HepG2 (cell line): Measurements from ENCODE around the gene CFAP90. TPM values are rescaled to one million over a fixed set of nuclear protein-coding genes. Genes with fewer than 3 reads are reported as not detected.
A peak's percentile ranks its signal among the peaks of the same experiment; 100 is the strongest.

Source experiments
- ATAC-seq: fragments of 200-7000 bp; cut with Tn5 transposase; 3 replicates; pipeline ENCODE4 v1.9.1; 2020; ENCODE audit warnings: mild to moderate bottlenecking, moderate library complexity
- BruUV-seq: library from RNA; stranded (reverse); fragments of 400-500 nt; replicated peaks from 2 replicates; lab custom pipeline; 2021; lab: Mats Ljungman, UMichigan
- CTCF ChIA-PET: fragments of 300-600 bp; formaldehyde crosslinking; extraction: SDS; loops from one replicate; lab custom pipeline; 2021; ENCODE audit warnings: low total read pairs, inconsistent platforms, low intra/inter-chr PET ratio; lab: Yijun Ruan, JAX
- POLR2A ChIA-PET: fragments of 350-600 bp; sonication (Branson Sonifier 250); formaldehyde crosslinking; loops from one replicate; lab custom pipeline; 2020; ENCODE audit warnings: antibody characterized with exemption, inconsistent platforms; lab: Yijun Ruan, JAX
- DNase-seq: peaks from one replicate; pipeline ENCODE4 v3.0.0-alpha.2; 2015; ENCODE audit warnings: low spot score
- FAIRE-seq: peaks from 3 replicates; lab custom pipeline; 2011; peaks lifted over from hg19 to GRCh38; lab: Jason Lieb, UNC
- H2AFZ ChIP-seq: one replicate; pipeline ENCODE4 v1.6.1; 2011; ENCODE audit warnings: low read length, inconsistent platforms
- H3K27ac ChIP-seq: fragments of 300-600 bp; 3 replicates; pipeline ENCODE4 v1.8.0; 2011; ENCODE audit warnings: mixed run types, mild to moderate bottlenecking, mixed read lengths, low read length, inconsistent platforms; ENCODE audit not compliant: insufficient read depth; ENCODE audit errors: extremely low read length
- H3K27me3 ChIP-seq, 2 experiments: fragments of 200-600 bp in 1 of 2; 2 replicates in 1 of 2; 3 replicates in 1 of 2; pipeline versions ENCODE4 v1.6.0 to v1.8.0; 2011; ENCODE audit warnings: low read length in 2 of 2, mild to moderate bottlenecking in 2 of 2, moderate library complexity in 2 of 2, inconsistent platforms in 1 of 2; ENCODE audit not compliant: insufficient read depth in 2 of 2, control insufficient read depth in 1 of 2
- H3K36me3 ChIP-seq, 2 experiments: fragments of 200-600 bp in 1 of 2; replicated peaks in 1 of 2; 2 replicates in 1 of 2; 3 replicates in 1 of 2; pipeline versions ENCODE4 v1.5.1 to v1.8.0; 2011; ENCODE audit warnings: low read length in 2 of 2, inconsistent platforms in 1 of 2; ENCODE audit not compliant: insufficient read depth in 2 of 2, control insufficient read depth in 1 of 2
- H3K4me1 ChIP-seq: 2 replicates; pipeline ENCODE4 v1.5.1; 2012; ENCODE audit warnings: low read length, inconsistent platforms; ENCODE audit not compliant: insufficient read depth
- H3K4me2 ChIP-seq: 2 replicates; pipeline ENCODE4 v1.6.0; 2011; ENCODE audit warnings: low read depth, low read length, inconsistent platforms
- H3K4me3 ChIP-seq, 3 experiments: fragments of 200-600 bp in 1 of 3; sonication (generic), shearing (Covaris generic) in 1 of 3; replicated peaks in 1 of 3; 2 replicates each; pipeline ENCODE4 v1.5.1; 2011 to 2016; ENCODE audit warnings: low read length in 3 of 3, inconsistent platforms in 2 of 3, low read depth in 2 of 3, mild to moderate bottlenecking in 2 of 3, control low read depth in 1 of 3, mixed read lengths in 1 of 3; ENCODE audit not compliant: insufficient read depth in 1 of 3
- H3K79me2 ChIP-seq: one replicate; pipeline ENCODE4 v1.6.1; 2011; ENCODE audit warnings: low read length, inconsistent platforms; ENCODE audit not compliant: insufficient read depth
- H3K9ac ChIP-seq: 2 replicates; pipeline ENCODE4 v1.6.0; 2011; ENCODE audit warnings: mild to moderate bottlenecking, low read depth, low read length, inconsistent platforms; ENCODE audit not compliant: insufficient read depth
- H3K9me3 ChIP-seq: 2 replicates; pipeline ENCODE4 v1.5.1; 2012; ENCODE audit warnings: mild to moderate bottlenecking, low read length
- H4K20me1 ChIP-seq: 2 replicates; pipeline ENCODE4 v1.6.0; 2011; ENCODE audit warnings: inconsistent platforms, mild to moderate bottlenecking, low read length, moderate library complexity; ENCODE audit not compliant: insufficient read depth
- GLI4 ChIP-seq: sonication (generic); formaldehyde crosslinking; IDR thresholded peaks from 2 replicates; pipeline ENCODE4 v1.5.1; 2020; ENCODE audit warnings: missing genetic modification reagents, mild to moderate bottlenecking, moderate library complexity, borderline replicate concordance
- ZC3H13 ChIP-seq: sonication (generic); formaldehyde crosslinking; IDR thresholded peaks from 2 replicates; pipeline ENCODE4 v1.8.1; 2023; ENCODE audit warnings: mild to moderate bottlenecking, missing genetic modification reagents, moderate library complexity
- ZNF350 ChIP-seq: sonication (generic); formaldehyde crosslinking; IDR thresholded peaks from 2 replicates; pipeline ENCODE4 v1.4.0; 2020; ENCODE audit warnings: mild to moderate bottlenecking, low read depth, missing genetic modification reagents, borderline replicate concordance
- ZNF891 ChIP-seq: sonication (generic); formaldehyde crosslinking; IDR thresholded peaks from 2 replicates; pipeline ENCODE4 v1.5.0; 2020; ENCODE audit warnings: mild to moderate bottlenecking, missing genetic modification reagents
- WGBS: methylation state at CpG from one replicate; pipeline ENCODE4 v1.1.6; 2017; ENCODE audit warnings: low lambda C conversion rate; 5-methylcytosine and 5-hydroxymethylcytosine counted together
- in situ Hi-C: cut with HindIII; loops from 2 replicates; pipeline ENCODE4 v1.10.0; 2017; ENCODE audit warnings: low pct_unique_long_range_greater_than_20kb; ENCODE audit not compliant: extremely low pct_ligation_motif_present
- intact Hi-C: fragments of 100-400 bp; cut with micrococcal nuclease; formaldehyde crosslinking; loops from one replicate; pipeline ENCODE4 v1.10.0; 2022; ENCODE audit not compliant: unreplicated experiment
- polyA plus RNA-seq, 8 experiments: library from polyadenylated mRNA; depleted of rRNA in 3 of 8; stranded (reverse) in 7 of 8; unstranded in 1 of 8; fragments of >200 nt; fragmentation: Illumina TruSeq in 4 of 8; extraction: Trizol in 4 of 8; gene quantifications; 2 replicates each; pipeline versions ENCODE4 v1.2.1 to v1.2.3, GENCODE V29; 2011 to 2016; ENCODE audit warnings: low read depth in 4 of 8, missing spikeins in 1 of 8, mixed read lengths in 1 of 8; ENCODE audit not compliant: insufficient read depth in 1 of 8
- total RNA-seq, 5 experiments: library from RNA; depleted of rRNA; stranded (reverse); fragments of >200 nt; fragmentation: Illumina TruSeq; extraction: Trizol; gene quantifications; 2 replicates each; pipeline ENCODE4 v1.2.3, GENCODE V29; 2016; ENCODE audit warnings: low read depth in 1 of 5

The CFAP90 gene
- total and polyA plus RNA-seq, 2 of the 13 experiments (the other 11 are each of a cell fraction or from before 2014, with no cell fraction given), result 0.11 TPM; not detected in 1

DNA sequence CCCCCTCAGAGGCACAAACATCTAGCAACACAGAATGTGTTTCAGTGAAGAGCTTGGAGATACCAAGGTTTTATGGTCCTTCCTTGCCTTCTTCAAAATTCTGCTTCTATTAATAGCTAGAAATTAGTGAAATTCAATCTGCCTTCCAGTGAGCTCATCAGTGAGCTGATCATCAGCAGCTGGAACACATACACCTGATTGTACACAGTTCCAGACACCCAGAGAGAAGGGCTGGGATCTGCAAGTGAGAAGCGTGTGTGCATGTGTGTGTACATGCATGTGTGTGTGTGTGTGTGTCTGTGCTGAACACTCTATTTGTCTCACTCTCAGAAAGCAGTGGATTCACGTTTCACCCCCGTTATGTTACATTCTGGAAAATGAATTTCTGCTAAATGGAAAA is 28.5 kb downstream of the CFAP90 start:
- Histone ChIP-seq H3K27ac (no peak overlapping the region), H3K4me3 (no peak overlapping the region), H3K9ac (no peak overlapping the region), H3K36me3 (no peaks in the 10 kb centered on the region), H3K27me3 (peaks cover 3 to 48% of the 10 kb centered on the region in 2 experiments; a peak in 4 of 5 replicates), H3K9me3 (no peaks in the 10 kb centered on the region), H3K4me2 (no peak overlapping the region), H3K4me1 (no peaks in the 10 kb centered on the region), H3K79me2 (no peaks in the 10 kb centered on the region), H2AFZ (no peak overlapping the region), H4K20me1 (no peaks in the 10 kb centered on the region)
- ATAC-seq (no peak), FAIRE-seq (no peak), DNase-seq (no peak)
- CTCF ChIA-PET, result no interaction called here
- 3% methylated on average over 3 of the region's 3 CpGs for WGBS
- in situ Hi-C loops, result no loop called here
- no TSS peak for BruUV-seq
- TF ChIP-seq ZC3H13 (CRISPR knock-in tag) (no peak), ZNF350 (CRISPR knock-in tag) (no peak)
- intact Hi-C loops, result no loop called here
- POLR2A ChIA-PET, result no interaction called here

DNA sequence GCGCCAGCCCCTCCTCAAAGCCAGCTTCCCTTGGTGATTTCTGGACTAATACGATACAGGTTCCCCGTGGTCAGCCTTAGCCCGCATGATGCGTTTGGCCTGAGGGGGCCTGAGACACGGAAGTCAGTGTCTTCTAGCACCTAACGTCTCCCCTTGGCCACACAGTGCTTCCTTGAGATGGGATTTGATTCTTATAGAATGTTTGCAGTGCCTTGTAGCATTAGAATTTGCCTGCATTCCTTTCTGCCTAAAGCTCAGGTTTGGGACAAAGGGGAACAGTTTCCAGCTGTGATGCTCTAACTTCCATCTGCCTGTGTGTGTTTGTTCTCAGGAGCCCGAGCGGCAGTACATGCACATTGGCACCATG is 34.4 kb downstream of the CFAP90 start:
- H3K9ac ChIP-seq, result no peak overlapping the region
- no peaks in the 10 kb centered on the region for H3K79me2 ChIP-seq
- H4K20me1 ChIP-seq, result no peaks in the 10 kb centered on the region
- ATAC-seq (no peak; the same call in 1 of the 3 replicates), FAIRE-seq (no peak), DNase-seq (no peak)
- no peak overlapping the region for H2AFZ ChIP-seq
- BruUV-seq, result no TSS peak
- ChIA-PET CTCF (interaction anchor here (1.2 kb wide), 1 partner anchor 556 kb away, joined by 3 read pairs; no protein-coding TSS in a partner anchor), POLR2A (no interaction called here)
- 0 out of 2 replicates have a peak, but pooled peaks have one; percentile 54 for TF ChIP-seq ZNF891
- TF ChIP-seq GLI4 (CRISPR knock-in tag), result no peak
- in situ Hi-C loops, result no loop called here
- H3K4me1 ChIP-seq, result no peaks in the 10 kb centered on the region
- peaks cover 0 to 30% of the 10 kb centered on the region in 2 experiments; a peak in 3 of 5 replicates for H3K27me3 ChIP-seq
- intact Hi-C loops, result no loop called here
- no peak overlapping the region for H3K4me2 ChIP-seq
- no peak overlapping the region for H3K27ac ChIP-seq
- no peaks in the 10 kb centered on the region for H3K9me3 ChIP-seq
- 50% methylated on average over 2 of the region's 9 CpGs for WGBS
- H3K4me3 ChIP-seq, result no peak overlapping the region
- H3K36me3 ChIP-seq, result no peaks in the 10 kb centered on the region
